Mesodermal cell (in vitro differentiated cells): Measurements from ENCODE around the gene MARCHF2.
A peak's percentile ranks its signal among the peaks of the same experiment; 100 is the strongest.
"Not testable (repeated sequence)": the region's sequence is repeated elsewhere in the genome, so short reads cannot be mapped to it uniquely, and the experiment has no call there.

Source experiments
- H3K27ac ChIP-seq: 2 replicates; pipeline ENCODE4 v1.7.0; 2013; ENCODE audit warnings: mild to moderate bottlenecking, low read depth, low read length, moderate library complexity; ENCODE audit not compliant: severe bottlenecking
- H3K36me3 ChIP-seq: 2 replicates; pipeline ENCODE4 v1.7.1; 2013; ENCODE audit warnings: mild to moderate bottlenecking, low read length, moderate library complexity; ENCODE audit not compliant: control insufficient read depth, insufficient read depth
- H3K4me1 ChIP-seq: one replicate; pipeline ENCODE4 v1.7.1; 2013; ENCODE audit warnings: mild to moderate bottlenecking, low read length; ENCODE audit not compliant: insufficient read depth, control insufficient read depth, poor library complexity, severe bottlenecking
- H3K4me3 ChIP-seq: 2 replicates; pipeline ENCODE4 v1.7.0; 2013; ENCODE audit warnings: low read length, control low read depth, mild to moderate bottlenecking; ENCODE audit not compliant: insufficient read depth, poor library complexity, severe bottlenecking; ENCODE audit errors: extremely low read depth
- H3K9me3 ChIP-seq: 2 replicates; pipeline ENCODE4 v1.7.1; 2013; ENCODE audit warnings: mild to moderate bottlenecking, low read length, moderate library complexity; ENCODE audit not compliant: control insufficient read depth
- WGBS, 2 experiments: methylation state at CpG; one replicate each; pipeline ENCODE4 v1.1.5; 2013; ENCODE audit warnings: missing lambda C conversion rate in 2 of 2; ENCODE audit not compliant: insufficient coverage in 2 of 2; 5-methylcytosine and 5-hydroxymethylcytosine counted together

MARCHF2 gene

GRCh38 chr19:8444140-8444676 is 31.1 kb downstream of the MARCHF2 start:
- not testable (repeated sequence) for H3K9me3 ChIP-seq
- 51 to 58% methylated on average over 26 to 31 of the region's 32 CpGs for WGBS, 2 experiments
- H3K27ac ChIP-seq = peak overlapping the region; percentile 82

DNA sequence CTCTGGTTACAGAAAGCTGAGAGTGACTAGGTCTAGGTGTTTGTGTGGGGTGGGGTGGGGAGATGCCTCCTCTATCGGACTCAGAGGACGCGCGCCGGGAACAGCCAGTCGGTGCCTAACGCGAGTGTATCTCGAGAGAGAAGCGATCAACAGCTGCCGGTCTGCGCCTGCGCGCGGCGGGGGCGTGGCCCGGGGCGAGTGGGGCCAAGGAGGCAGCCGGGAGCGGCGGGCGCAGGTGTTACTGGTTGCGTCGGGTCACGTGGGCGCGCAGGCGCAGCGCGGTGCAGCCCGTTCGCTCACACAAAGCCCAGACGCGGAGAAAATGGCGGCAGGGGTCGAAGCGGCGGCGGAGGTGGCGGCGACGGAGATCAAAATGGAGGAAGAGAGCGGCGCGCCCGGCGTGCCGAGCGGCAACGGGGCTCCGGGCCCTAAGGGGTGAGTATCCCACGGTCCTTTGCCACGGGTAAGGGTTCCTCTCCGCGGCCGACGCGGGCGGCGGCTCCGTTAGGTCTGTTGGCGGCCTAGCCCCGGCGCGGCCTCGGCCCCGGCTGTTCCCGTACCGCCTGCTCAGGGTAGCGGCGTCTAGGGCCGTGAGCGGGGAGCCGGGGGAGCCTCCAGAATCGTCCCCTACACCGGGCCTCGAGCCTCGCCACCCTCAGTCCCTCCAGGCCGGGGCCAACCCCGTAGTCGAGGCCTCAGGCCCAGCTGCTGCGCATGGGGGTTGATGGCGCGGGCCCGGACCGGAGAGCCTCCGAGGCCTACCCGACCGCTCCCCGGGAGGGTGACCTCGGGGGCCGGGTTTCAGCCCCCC is 31.8 kb downstream of the MARCHF2 start, which contains the start of gene HNRNPM:
Gene HNRNPM, plus strand, starts transcription at position 299 of the 811 bp plus-strand sequence. Its CDS starts 24 bp downstream, at position 323.
- peak within 1 kb of the TSS; percentile 94 for H3K27ac ChIP-seq
- peak within 1 kb of the TSS; percentile 98 for H3K4me3 ChIP-seq
- 0% methylated on average over 49 to 65 of the region's 93 CpGs for WGBS, 2 experiments
- peaks cover 27% of the 10 kb centered on the region for H3K36me3 ChIP-seq
- no peaks in the 10 kb centered on the region for H3K9me3 ChIP-seq
- peaks cover 23% of the 10 kb centered on the region for H3K4me1 ChIP-seq

More at GRCh38 chr19:8444140-8444676, 31.1 kb downstream of the MARCHF2 start:
- Histone ChIP-seq H3K4me1 (peaks cover 20% of the 10 kb centered on the region), H3K36me3 (peaks cover 25% of the 10 kb centered on the region), H3K4me3 (peak overlapping the region; percentile 98)

DNA sequence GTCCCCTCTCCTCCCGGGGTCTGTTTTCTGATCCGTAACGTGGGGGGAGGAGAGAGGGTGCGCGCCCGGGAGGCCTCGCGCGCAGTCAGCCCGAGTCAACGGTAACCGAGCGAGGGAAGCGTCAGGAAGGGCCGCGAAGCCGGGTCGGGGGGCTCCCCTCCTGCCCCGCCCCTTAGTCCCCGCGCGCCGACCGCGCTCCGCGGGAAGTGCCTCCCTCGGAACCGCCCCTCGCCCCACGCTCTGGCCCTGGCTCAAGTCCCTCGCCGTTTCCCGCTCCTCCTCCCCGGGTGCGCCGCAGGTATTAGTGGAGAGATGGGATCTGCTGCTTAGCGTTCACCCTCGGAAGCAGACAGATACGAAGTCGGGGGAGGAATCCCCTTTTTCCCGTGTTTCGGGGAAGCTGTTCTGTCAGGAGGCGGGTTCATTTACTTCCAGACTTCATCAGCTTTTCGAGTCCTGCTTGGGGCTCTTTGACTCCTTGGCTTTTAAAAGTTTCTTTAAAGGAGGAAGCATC is 32.4 kb downstream of the MARCHF2 start:
- Histone ChIP-seq H3K27ac (peak overlapping the region; percentile 94), H3K4me1 (peaks cover 26% of the 10 kb centered on the region), H3K4me3 (peak overlapping the region; percentile 98), H3K36me3 (peaks cover 32% of the 10 kb centered on the region), H3K9me3 (no peaks in the 10 kb centered on the region)
- WGBS, 2 experiments = 0% methylated on average over 26 to 29 of the region's 45 CpGs

- H3K9me3 ChIP-seq = no peaks in the 10 kb centered on the region
- 30 to 35% methylated on average over 8 to 9 of the region's 16 CpGs for whole genome bisulfite sequencing, 2 experiments
- peak overlapping the region; percentile 98 for H3K4me3 ChIP-seq
- H3K27ac ChIP-seq = peak overlapping the region; percentile 94
- peaks cover 26% of the 10 kb centered on the region for H3K4me1 ChIP-seq
- H3K36me3 ChIP-seq = peaks cover 33% of the 10 kb centered on the region
Observed at GRCh38 chr19:8446061-8446709, 33.1 kb downstream of the MARCHF2 start.

- Histone ChIP-seq H3K4me1 (peaks cover 35% of the 10 kb centered on the region), H3K27ac (no peak overlapping the region), H3K9me3 (no peaks in the 10 kb centered on the region), H3K4me3 (no peak overlapping the region), H3K36me3 (peaks cover 69% of the 10 kb centered on the region)
- 91 to 100% methylated on average over 4 to 5 of the region's 8 CpGs for WGBS, 2 experiments
Observed at GRCh38 chr19:8449830-8450229, 36.7 kb downstream of the MARCHF2 start.

DNA sequence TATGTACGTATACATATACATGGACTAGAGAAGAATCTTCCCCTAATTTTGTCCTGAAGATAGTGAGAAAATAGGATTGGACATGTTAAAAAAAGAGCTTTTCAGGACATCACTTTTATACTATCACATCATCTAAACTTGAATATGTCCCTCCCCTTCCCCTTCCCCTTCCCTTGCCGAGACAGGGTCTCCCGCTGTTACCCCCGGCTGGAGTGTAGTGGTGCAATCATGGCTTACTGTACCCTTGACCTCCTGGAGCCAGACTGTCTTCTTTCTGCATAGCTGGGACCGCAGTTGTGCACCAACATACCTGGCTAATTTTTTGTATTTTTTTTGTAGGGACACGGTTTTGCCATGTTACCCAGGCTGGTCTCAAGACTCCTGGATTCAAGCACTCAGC is 38.3 kb downstream of the MARCHF2 start:
- no peak overlapping the region for H3K27ac ChIP-seq
- no peaks in the 10 kb centered on the region for H3K9me3 ChIP-seq
- 78 to 81% methylated on average over 3 to 4 of the region's 6 CpGs for WGBS, 2 experiments
- peaks cover 77% of the 10 kb centered on the region for H3K36me3 ChIP-seq
- H3K4me3 ChIP-seq = no peak overlapping the region
- peaks cover 35% of the 10 kb centered on the region for H3K4me1 ChIP-seq

GRCh38 chr19:8451885-8452284 is 38.8 kb downstream of the MARCHF2 start:
- WGBS, 2 experiments = 100% methylated on average over 1 of the region's 3 CpGs
- no peaks in the 10 kb centered on the region for H3K9me3 ChIP-seq
- no peak overlapping the region for H3K27ac ChIP-seq
- peaks cover 77% of the 10 kb centered on the region for H3K36me3 ChIP-seq
- H3K4me1 ChIP-seq = peaks cover 36% of the 10 kb centered on the region
- H3K4me3 ChIP-seq = no peak overlapping the region

DNA sequence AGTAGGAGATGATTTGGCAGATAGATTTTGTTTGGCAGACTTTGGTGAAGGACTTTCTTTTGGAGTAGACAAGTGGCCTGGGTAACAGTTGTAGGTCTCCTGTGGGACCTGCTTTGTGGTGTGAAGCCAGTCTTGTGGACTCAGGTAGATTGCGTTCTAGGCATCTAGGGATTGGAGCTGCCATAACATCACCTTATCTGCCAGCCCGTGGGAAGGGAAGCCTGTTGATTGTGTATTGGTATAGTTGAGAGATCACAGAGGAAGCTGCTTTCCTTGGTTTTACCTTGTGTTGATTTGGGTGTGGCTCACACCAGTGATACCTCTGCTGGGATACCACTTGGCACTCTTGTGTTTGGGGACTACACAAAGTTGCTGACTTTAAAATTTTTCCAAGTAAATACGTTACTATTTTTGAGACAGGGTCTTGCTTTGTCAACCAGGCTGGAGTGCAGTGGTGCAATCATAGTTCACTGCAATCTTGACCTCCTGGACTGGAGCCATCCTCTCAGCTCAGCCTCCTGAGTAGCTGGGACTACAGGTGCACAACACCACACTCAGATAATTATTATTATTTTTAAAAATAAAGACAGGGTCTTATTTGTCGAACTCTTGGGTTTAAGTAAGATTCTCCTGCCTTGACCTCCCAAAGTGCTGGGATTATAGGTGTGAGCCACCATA is 39.5 kb downstream of the MARCHF2 start:
- peaks cover 38% of the 10 kb centered on the region for H3K4me1 ChIP-seq
- peaks cover 74% of the 10 kb centered on the region for H3K36me3 ChIP-seq
- no peak overlapping the region for H3K27ac ChIP-seq
- WGBS, 2 experiments = 96 to 100% methylated on average over 2 to 3 of the region's 4 CpGs
- H3K9me3 ChIP-seq = no peaks in the 10 kb centered on the region
- no peak overlapping the region for H3K4me3 ChIP-seq

- Histone ChIP-seq H3K9me3 (no peaks in the 10 kb centered on the region), H3K27ac (no peak overlapping the region), H3K4me1 (peaks cover 42% of the 10 kb centered on the region), H3K36me3 (peaks cover 77% of the 10 kb centered on the region), H3K4me3 (no peak overlapping the region)
- WGBS, 2 experiments = 96 to 100% methylated on average over 4 to 6 of the region's 6 CpGs
Observed at GRCh38 chr19:8453616-8454015, 40.5 kb downstream of the MARCHF2 start.

GRCh38 chr19:8454218-8454617 is 41.1 kb downstream of the MARCHF2 start:
- Histone ChIP-seq H3K4me3 (no peak overlapping the region), H3K27ac (no peak overlapping the region), H3K36me3 (peaks cover 80% of the 10 kb centered on the region), H3K9me3 (no peaks in the 10 kb centered on the region), H3K4me1 (peaks cover 42% of the 10 kb centered on the region)
- no CpG with 5 or more reads among the region's 1 CpG for WGBS, 2 experiments
